ENCODE data around the gene WASF3. TPM values are rescaled to one million over a fixed set of nuclear protein-coding genes. Genes with fewer than 3 reads are reported as not detected.

The WASF3 gene, protein sequence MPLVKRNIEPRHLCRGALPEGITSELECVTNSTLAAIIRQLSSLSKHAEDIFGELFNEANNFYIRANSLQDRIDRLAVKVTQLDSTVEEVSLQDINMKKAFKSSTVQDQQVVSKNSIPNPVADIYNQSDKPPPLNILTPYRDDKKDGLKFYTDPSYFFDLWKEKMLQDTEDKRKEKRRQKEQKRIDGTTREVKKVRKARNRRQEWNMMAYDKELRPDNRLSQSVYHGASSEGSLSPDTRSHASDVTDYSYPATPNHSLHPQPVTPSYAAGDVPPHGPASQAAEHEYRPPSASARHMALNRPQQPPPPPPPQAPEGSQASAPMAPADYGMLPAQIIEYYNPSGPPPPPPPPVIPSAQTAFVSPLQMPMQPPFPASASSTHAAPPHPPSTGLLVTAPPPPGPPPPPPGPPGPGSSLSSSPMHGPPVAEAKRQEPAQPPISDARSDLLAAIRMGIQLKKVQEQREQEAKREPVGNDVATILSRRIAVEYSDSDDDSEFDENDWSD
- 9.0 TPM for polyA plus RNA-seq (2012; ENCODE audit: insufficient read length, low read depth)

DNA sequence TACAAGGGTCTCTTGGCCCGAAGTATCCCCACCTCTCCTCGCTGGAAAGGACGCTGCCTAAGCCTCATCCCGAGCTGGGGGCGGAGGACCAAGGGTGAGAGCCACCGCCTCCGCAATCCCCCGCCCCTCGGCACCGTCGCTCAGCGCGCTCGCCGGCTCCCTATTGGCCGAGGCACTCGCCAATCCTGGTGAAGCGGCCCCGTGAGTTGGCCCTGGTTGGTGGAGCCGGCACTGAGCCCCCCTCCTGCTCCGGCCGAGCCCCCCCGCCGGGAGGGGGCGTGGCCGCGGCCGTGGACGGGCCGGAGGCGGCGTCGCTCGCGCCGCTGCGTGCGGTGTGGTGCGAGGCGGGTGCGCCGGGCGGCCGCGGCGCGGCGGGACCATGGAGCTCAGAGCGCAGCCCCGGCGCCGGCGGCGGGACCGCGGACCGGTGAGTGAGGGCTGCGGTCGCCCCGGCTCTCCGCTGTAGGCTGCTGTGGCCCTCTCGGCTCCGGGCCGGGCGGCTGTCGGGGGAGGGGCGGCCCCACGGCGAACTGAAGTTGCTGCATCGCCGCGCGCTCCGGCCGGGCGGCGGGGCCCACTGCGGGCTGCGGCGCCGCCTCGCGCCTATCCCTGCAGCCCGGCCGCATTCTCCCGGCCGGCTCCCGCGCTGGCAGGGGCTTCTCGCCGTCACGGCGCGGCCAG lies at the start of gene WASF3:
TSS of gene WASF3 (plus strand) at position 291 of the 681 bp plus-strand sequence. CDS start 84,588 bp downstream, outside the sequence.
- TF ChIP-seq POLR2AphosphoS5 (IDR thresholded peaks at IDR 0.05; ENCODE audit: low read depth, low read length) (no peak), TAF1 (IDR thresholded peaks at IDR 0.05; ENCODE audit: borderline replicate concordance, insufficient read depth, low read length) (0 out of 2 replicates have a peak, but pooled peaks have one; percentile 18)

DNA sequence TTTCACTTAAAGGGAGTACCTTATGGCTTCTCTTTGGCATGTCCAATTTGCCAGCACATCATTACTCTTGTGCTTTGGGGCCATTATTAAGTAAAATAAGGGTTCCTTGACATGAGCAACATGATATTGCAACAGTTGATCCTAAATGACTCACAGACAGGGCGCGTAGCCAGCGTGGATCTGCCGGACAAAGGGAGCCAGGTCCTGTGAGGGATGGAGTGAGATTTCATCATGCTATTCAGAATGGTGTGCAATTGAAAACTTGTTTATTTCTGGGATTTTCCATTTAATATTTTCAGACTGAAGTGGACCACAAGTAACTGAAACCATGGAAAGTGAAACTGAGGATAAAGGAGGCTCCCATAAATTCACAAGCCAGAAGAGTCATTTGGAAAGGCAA lies 48.6 kb upstream of the WASF3 start:
- TF ChIP-seq, protein P1, sequence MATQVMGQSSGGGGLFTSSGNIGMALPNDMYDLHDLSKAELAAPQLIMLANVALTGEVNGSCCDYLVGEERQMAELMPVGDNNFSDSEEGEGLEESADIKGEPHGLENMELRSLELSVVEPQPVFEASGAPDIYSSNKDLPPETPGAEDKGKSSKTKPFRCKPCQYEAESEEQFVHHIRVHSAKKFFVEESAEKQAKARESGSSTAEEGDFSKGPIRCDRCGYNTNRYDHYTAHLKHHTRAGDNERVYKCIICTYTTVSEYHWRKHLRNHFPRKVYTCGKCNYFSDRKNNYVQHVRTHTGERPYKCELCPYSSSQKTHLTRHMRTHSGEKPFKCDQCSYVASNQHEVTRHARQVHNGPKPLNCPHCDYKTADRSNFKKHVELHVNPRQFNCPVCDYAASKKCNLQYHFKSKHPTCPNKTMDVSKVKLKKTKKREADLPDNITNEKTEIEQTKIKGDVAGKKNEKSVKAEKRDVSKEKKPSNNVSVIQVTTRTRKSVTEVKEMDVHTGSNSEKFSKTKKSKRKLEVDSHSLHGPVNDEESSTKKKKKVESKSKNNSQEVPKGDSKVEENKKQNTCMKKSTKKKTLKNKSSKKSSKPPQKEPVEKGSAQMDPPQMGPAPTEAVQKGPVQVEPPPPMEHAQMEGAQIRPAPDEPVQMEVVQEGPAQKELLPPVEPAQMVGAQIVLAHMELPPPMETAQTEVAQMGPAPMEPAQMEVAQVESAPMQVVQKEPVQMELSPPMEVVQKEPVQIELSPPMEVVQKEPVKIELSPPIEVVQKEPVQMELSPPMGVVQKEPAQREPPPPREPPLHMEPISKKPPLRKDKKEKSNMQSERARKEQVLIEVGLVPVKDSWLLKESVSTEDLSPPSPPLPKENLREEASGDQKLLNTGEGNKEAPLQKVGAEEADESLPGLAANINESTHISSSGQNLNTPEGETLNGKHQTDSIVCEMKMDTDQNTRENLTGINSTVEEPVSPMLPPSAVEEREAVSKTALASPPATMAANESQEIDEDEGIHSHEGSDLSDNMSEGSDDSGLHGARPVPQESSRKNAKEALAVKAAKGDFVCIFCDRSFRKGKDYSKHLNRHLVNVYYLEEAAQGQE (IDR thresholded peaks at IDR 0.05; ENCODE audit: insufficient read depth in 1 of 2, low read depth in 2 of 2, low read length in 2 of 2), result no peak
- TF ChIP-seq FOXP2 (optimal IDR thresholded peaks at IDR 0.05; ENCODE audit: borderline replicate concordance, extremely low read depth, extremely low read length, insufficient read depth) (no peak), SIN3A (IDR thresholded peaks at IDR 0.05; ENCODE audit: borderline replicate concordance, insufficient read depth, low read length) (no peak), POLR2AphosphoS5 (IDR thresholded peaks at IDR 0.05; ENCODE audit: low read depth, low read length) (no peak), TAF1 (IDR thresholded peaks at IDR 0.05; ENCODE audit: borderline replicate concordance, insufficient read depth, low read length) (no peak)

DNA sequence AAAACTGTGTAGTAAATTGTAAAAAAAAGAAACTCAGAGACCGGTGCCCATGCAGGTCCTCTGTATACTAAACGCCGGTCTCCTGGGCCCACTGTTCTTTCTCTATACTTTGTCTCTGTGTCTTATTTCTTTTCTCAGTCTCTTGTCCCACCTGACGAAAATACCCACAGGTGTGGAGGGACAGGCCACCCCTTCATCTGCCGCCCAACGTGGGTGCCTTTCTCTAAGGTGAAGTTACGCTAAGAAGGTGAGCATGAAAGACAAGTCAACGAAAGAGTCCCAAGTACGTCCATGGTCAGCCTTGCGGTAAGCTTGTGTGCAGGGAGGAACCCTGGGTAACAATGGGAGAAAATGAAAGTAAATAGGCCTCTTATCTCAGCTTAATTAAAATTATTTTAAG lies 48.0 kb upstream of the WASF3 start:
- TF ChIP-seq, protein P1 (IDR thresholded peaks at IDR 0.05; ENCODE audit: insufficient read depth in 1 of 2, low read depth in 2 of 2, low read length in 2 of 2), result no peak
- TF ChIP-seq FOXP2 (optimal IDR thresholded peaks at IDR 0.05; ENCODE audit: borderline replicate concordance, extremely low read depth, extremely low read length, insufficient read depth) (no peak), POLR2AphosphoS5 (IDR thresholded peaks at IDR 0.05; ENCODE audit: low read depth, low read length) (no peak), SIN3A (IDR thresholded peaks at IDR 0.05; ENCODE audit: borderline replicate concordance, insufficient read depth, low read length) (no peak), TAF1 (IDR thresholded peaks at IDR 0.05; ENCODE audit: borderline replicate concordance, insufficient read depth, low read length) (no peak)

DNA sequence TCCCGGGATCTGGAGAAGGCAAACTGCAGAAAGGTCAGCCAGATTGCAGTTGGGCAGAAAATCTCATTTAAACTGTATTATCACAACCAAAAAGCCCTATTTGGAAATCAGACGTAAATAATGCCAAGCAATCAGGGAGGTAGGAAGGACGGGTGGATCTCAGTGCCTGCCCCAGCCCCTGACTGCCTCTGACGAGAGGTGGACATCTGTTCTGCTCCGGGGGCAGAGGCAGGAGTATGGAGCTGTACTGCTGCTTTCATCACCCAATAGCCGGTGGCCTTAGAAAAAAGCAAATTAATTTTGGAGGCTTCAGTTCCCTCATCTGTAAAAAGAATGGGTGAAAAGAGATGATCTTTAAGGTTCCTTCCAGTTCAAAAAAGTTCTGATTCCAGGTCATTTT lies 43.6 kb upstream of the WASF3 start:
- TF ChIP-seq, protein P1 (IDR thresholded peaks at IDR 0.05; ENCODE audit: insufficient read depth in 1 of 2, low read depth in 2 of 2, low read length in 2 of 2), result no peak
- no peak for TF ChIP-seq FOXP2 (optimal IDR thresholded peaks at IDR 0.05; ENCODE audit: borderline replicate concordance, extremely low read depth, extremely low read length, insufficient read depth)
- TF ChIP-seq SIN3A (IDR thresholded peaks at IDR 0.05; ENCODE audit: borderline replicate concordance, insufficient read depth, low read length), result no peak
- no peak for TF ChIP-seq TAF1 (IDR thresholded peaks at IDR 0.05; ENCODE audit: borderline replicate concordance, insufficient read depth, low read length)
- no peak for TF ChIP-seq POLR2AphosphoS5 (IDR thresholded peaks at IDR 0.05; ENCODE audit: low read depth, low read length)

DNA sequence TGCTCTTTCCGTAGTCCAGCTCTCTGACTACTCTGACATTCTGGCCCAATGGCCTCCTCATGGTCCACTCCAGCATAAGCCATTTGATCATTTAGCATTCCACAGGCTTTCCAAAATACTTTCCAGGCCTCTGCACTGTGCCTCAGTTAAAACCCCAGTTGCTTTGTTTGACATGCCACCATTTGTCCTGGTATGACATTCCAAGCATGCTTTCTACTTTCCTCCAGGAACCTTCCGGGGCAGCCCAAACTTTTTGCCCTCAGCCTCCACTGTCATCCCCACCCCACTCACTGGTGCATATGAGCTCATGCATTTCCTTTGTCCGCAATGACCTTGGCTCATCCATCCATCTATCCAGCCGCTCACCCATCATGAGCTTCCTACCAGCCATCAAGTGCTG lies 41.8 kb upstream of the WASF3 start:
- TF ChIP-seq POLR2AphosphoS5 (IDR thresholded peaks at IDR 0.05; ENCODE audit: low read depth, low read length) (no peak), FOXP2 (optimal IDR thresholded peaks at IDR 0.05; ENCODE audit: borderline replicate concordance, extremely low read depth, extremely low read length, insufficient read depth) (no peak), SIN3A (IDR thresholded peaks at IDR 0.05; ENCODE audit: borderline replicate concordance, insufficient read depth, low read length) (no peak), TAF1 (IDR thresholded peaks at IDR 0.05; ENCODE audit: borderline replicate concordance, insufficient read depth, low read length) (no peak)
- TF ChIP-seq, protein P1 (IDR thresholded peaks at IDR 0.05; ENCODE audit: insufficient read depth in 1 of 2, low read depth in 2 of 2, low read length in 2 of 2), result no peak
